Myocyte (in vitro differentiated cells): ENCODE measurements around the gene SCAPER. TPM values are rescaled to one million over a fixed set of nuclear protein-coding genes. Genes with fewer than 3 reads are reported as not detected.
A peak's percentile ranks its signal among the peaks of the same experiment; 100 is the strongest.
"Not testable (repeated sequence)": the region's sequence is repeated elsewhere in the genome, so short reads cannot be mapped to it uniquely, and the experiment has no call there.

ENCODE experiments used
- DNase-seq: peaks from one replicate; pipeline ENCODE4 v3.0.0-alpha.2; 2012; ENCODE audit warnings: low read depth
- total RNA-seq: library from RNA; depleted of rRNA; stranded (reverse); fragments of >200 nt; gene quantifications from 2 replicates; pipeline ENCODE4 v1.2.3, GENCODE V29; 2014

The SCAPER gene
- total RNA-seq, 1 donor from 2014 or later = 22.0 TPM

DNA sequence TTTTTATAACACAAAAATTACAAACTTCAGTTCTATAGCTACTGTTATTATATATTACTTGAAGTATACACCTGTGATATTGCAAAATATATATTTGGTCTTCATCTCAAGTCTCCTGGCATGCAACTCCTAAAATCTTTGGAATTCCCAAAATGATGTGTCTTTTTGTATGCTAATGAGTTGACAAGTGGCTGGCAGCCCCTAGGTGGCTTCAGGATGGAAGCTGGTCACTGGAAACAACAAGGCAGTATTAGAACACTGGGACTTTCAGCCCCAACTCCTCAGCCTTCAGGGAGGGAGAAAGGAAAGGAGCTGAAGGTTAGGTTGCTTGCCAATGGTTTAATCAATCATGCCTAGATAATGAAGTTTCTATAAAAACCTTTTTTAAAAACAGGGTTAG is 112.0 kb downstream of the SCAPER start:
- no peak for DNase-seq

DNA sequence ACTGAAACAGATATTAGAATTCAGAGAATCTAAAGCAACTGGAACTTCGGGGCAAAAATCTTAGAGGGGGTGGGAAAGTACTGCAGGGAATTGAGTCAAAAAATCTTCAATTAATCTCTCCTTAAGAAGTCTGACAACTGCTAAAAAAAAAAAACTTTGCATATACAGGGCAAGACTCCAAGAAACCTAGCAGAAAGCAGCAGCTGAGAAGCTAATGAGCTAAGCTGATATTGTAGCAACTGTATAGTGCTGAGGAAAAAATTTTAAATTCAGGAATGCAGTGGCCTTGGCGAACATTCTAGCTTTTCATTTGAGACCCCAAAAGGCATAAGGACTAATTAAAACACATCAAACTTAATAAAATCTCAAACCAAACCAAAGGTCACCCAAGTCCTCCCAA is 113.6 kb downstream of the SCAPER start:
- peak; percentile 53 for DNase-seq

DNA sequence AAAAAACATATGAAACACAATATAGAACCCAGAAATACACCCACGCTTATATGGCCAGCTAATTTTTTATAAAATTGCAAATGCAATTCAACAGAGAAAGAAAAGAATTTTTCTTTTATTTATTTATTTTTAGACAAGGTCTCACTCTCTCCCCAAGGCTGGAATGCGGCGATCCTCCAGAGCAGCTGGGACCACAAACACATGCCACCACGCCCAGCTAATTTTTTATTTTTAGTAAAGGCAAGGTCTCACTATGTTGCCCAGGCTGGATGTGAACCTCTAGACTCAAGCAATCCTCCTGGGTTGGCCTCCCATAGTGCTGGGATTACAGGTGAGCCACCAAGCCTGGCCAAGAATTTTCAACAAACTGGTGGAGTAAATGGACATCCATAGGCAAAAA is 117.9 kb downstream of the SCAPER start:
- peak; percentile 89 for DNase-seq

DNA sequence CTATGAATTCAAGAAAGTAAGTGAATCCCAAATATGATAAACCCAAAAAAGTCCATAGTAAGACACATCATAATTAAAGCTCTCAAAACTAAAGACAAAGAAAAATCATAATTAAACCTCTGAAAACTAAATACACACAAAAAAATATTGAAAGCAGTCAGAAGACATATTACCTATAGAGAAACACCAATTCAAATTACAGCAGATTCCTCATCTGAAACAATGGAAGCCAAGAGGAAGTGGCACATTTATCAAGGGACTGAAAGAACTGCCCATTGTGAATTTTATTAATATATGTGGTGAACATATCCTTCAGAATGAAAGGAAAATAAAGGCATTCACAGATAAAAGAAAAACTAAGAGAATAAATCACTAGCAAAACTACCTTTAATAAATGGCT is 128.2 kb downstream of the SCAPER start:
- no peak for DNase-seq

DNA sequence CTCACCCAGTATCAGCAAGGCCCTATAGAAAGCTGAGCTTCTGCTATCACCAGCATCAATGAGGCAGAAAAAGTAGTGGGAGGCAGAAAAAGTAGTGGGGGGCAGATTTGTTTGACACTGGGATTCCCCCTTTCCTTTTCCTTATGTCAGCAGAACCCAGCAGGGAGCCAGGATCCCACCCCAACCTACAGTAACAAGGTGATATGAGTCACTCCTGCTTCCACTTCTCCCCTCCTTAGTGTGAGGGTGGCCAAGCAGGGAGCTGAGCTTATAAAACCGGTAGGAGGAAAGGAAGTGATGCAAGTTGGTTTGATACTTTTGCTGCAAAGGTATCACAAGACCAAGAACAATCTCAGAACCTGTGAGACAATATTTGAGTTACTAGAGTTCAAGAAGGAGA is 128.7 kb downstream of the SCAPER start:
- DNase-seq = no peak

DNA sequence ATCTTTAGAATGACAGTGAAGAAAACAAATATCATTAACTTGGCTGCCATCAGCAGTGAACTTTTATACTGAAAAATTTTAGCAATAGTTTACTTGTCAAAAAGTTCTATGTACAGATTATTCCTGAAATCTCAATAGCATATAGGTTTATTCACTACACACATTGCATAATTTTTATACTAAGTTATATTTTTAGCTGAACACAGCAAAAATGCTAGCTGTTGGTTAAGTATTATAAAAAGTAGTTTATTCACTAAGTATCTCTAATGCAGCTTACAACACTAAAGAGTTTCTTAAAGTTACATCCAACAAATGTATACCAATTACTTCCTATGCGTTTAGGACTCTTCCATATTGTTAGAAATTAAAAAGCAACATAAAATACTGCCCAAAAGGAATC is 131.9 kb downstream of the SCAPER start:
- no peak for DNase-seq

DNA sequence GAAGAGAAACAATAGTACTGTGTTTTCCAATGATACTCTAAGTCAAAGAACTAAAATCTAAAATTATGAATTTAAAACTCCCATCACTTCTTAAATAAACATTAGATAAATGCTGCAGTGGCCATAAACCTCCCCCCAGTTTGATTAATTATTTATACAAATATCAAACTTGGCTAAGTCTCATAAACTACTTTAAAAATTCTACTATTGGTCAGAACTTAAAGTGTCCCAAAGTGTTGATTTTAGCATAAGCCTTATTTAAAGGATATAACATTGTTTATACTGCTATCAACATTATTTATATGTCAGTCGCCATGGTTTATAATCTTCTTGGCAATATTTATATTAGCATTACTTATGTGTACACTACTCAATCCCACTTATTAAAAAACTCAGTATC is 132.4 kb downstream of the SCAPER start:
- DNase-seq = no peak

DNA sequence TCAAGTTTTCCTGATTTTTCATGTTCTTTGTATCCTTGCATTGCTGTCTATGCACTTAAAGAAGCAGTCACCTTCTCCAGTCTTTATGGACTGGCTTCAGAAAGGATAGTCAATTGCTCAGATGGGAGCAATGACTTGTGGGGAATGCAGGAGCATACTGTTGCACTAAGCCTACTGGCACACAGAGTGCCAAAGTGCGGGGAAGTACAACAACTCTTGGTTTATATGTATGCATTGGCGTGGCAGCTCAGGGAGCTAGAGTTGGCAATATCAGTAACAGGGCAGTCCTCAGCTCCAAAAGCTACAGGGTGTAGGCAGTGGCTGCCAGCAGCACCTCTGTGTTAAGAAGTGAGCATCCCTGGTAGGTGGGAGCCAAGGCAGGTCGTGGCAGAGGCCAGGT is 141.1 kb downstream of the SCAPER start:
- DNase-seq = no peak

DNA sequence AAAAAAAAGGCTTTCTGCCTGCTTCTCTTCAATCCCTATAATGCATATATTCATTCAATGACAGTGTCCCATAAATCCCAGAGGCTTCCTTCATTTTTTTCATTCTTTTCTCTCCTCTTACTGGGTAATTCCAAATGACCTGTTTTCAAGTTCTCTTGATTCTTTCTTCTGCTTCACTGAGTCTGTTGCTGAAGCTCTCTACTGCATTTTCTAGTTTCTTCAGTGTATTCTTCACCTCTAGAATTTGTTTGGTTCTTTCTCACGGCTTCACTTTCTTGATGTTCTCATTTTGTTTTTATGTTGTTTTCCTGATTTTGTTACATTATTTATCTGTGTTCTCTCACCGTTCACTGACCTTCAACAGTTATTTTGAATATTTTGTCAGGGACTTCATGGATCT is 141.6 kb downstream of the SCAPER start:
- DNase-seq = no peak

DNA sequence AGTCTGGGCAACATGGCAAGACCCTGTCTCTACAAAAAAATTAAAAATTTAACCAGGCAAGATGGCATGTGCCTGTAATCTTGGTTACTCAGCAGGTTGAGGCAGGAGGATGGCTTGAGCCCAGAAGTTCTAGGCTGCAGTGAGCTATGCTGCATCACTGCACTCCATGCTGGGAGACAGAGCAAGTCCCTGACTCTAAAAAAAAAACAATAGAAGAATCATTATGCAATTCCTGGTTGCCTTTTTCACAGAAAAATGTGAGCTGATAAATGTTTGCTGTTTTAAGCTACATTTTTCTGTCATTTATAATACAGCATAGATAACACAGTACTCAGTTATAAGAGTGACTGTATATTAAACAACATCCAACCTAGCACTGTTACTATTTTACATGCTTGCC is 148.8 kb downstream of the SCAPER start:
- DNase-seq = no peak

DNA sequence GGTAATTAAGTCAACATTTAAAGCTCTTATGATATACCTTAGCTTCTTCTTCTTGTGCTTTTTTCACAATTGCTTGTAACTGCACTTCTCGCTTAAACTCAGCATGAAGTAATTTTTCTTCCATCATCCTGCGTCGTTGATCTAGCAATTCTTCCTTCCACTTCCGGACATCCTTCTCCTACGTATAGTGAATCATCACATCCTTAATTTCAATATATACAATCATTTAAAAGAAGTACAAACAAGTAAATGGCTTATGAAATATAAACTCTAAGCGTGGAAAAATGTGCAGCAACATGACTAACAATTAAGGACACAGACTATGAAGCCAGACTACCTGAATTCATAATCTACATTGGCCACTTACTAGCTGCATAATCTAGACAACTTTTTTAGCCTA is 151.4 kb downstream of the SCAPER start:
- no peak for DNase-seq

DNA sequence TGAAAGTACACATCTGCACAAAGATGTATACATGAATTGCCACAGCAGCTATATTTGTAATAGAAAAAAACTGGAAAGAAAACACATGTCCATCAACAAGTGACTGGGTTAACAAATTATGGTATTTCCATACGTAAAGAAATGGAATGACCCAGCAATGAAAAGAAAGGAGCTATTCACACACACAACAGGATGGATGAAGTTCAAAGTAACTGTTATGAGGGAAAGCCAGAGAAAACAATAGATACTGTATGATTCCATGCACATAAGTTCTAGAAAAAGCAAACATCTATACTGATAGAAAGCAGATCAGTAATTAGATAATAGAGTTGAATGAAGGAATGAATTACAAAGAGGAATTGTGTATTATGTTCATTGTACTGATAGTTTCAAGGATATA is 152.0 kb downstream of the SCAPER start:
- DNase-seq = no peak

DNA sequence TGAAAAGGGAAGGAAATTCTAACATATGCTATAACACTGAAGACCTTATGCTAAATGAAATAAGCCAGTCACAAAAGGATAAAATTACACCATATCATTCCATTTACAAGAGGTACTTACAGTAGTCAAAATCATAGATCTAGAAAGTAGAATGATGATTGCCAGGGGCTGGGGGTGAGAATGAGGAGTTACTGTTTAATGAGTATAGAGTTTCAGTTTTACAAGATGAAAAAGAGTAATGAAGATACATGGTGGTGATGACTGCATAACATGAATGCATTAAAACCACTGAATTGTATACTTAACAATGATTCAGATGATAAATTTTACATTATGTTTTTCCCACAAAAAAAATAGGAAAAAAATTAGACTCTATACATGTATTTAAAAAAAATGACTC is 152.6 kb downstream of the SCAPER start:
- DNase-seq = no peak

DNA sequence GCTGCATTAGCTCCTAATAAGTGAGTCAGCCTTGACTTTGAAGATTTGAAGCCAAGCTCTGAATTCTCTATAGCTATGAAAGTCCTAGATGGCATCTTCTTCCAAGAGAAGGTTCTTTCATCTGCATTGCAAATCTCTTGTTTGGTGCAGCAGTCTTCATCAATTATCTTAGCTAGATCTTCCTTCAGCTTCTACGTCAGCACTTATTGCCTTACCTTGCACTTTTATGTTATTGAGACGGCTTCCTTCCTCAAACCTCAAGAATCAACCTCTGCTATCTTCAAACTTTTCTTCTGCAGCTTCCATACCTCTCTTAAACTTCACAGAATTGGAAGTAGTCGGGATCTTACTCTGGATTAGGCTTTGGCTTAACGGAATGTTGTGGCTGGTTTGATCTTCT is 167.6 kb downstream of the SCAPER start:
- DNase-seq = no peak

DNA sequence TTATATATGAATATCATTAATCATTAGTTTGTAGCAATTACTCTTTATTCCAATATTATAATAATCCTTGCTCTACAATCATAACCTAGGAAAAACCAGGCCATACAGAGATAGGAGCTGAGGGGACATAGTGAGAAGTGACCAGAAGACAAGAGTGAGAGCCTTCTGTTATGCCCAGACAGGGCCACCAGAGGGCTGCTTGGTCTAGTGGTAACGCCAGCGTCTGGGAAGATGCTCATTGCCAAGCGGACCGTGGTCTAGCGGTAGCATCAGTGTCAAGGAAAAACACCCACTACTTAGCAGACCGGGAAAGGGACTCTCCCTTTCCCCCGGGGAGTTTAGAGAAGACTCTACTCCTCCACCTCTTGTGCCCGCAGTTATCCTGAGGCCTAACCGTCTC is 172.8 kb downstream of the SCAPER start:
- DNase-seq = peak; percentile 15

DNA sequence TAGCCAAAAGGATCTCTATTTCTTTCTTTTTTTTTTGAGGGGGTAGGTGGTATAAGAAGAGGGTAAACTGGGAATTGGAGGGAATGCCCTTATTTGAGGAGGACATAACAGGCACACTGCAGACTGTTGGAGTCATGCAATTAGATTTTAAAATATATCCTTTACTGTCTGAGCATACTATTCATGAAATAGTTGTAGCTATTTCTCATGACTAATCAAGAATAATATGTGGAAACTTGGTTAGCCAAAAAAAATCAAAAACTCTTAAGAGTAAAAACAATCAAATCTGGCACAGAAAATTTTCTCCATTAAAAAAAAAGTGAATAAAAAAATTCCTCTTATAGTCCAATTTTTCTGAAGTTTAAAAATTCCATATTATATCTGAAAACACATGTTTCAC is 174.9 kb downstream of the SCAPER start:
- DNase-seq = peak; percentile 3

DNA sequence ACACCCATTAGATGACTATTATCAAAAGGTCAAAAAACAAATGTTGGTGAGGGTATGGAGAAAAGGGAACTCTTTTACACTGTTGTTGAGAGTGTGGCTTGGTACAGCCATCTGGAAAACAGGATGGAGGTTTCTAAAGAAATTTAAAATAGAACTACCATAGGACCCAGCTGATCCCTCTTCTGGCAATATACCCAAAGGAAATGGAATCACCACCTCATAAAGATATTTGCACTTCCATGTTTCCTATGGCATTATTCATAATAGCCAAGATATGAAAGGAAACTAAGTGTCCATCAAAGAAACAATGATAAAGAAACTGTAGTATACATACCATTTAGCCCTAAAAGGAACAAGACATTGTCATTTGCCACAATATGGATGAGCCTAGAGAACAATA is 186.3 kb downstream of the SCAPER start:
- no peak for DNase-seq

DNA sequence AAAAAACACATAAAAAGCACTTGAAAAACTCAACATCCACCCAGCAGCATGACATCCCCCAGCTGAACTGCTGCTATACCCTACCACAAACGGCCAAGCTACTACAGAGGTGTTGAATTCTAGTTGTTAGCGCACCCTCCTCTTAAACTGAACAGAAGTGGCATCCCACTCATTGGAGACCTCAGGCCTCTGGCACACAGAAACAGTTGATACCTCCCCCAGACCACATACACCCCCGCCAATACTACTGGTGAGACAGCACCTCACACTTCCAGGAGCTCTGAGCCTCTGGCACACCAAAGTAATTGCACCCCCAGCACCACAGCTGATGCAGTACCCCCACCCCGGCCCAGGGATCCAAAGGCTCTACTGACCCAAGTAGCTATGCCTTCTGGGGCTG is 190.2 kb downstream of the SCAPER start:
- no peak for DNase-seq

DNA sequence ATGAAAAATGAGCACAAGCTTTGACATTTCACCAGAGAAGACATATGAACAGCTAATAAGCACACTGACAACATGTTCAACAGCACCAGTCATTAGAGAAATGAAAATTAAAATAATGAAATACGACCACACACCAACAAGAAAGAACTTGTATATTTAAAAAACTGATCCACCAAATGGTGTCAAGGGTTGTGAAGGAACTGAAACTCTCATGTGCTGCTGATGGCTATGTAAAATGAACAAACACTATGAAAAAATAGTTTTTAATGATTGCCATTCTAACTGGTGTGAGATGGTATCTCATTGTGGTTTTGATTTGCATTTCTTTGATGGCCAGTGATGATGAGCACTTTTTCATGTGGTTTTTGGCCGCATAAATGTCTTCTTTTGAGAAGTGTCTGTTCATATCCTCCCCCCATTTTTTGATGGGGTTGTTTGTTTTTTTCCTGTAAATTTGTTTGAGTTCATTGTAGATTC is 193.8 kb downstream of the SCAPER start:
- no peak for DNase-seq

DNA sequence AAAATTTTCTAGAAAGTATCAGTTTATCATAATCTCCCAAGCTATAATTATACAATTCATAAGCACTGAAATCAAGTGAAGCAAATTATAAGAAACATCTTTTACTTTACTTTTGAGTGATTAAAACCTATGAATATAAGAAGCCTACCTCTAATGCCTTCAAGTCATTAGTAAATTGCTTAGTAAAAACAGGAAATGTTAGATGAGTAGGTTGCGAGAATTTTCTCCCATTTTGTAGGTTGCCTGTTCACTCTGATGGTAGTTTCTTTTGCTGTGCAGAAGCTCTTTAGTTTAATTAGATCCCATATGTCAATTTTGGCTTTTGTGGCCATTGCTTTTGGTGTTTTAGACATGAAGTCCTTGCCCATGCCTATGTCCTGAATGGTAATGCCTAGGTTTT is 201.1 kb downstream of the SCAPER start:
- not testable (repeated sequence) for DNase-seq

DNA sequence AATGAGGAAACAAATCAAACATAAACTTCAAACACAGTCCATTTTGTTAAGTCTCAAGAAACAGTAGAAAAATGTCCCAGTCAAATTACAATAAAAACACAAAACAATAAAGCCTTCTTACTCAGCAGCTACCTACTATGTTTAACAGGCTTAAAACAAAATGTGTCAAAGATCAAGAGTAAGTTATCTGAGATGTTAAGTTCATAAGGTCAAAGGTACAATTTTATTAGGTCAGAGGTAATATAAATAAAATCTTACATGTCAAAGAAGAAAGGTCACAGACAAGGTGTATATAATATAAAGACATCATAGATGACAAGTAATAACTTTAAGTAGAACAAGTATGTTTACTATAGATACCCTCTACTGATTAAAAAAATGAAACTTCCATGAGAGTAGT is 208.3 kb downstream of the SCAPER start:
- DNase-seq = no peak

DNA sequence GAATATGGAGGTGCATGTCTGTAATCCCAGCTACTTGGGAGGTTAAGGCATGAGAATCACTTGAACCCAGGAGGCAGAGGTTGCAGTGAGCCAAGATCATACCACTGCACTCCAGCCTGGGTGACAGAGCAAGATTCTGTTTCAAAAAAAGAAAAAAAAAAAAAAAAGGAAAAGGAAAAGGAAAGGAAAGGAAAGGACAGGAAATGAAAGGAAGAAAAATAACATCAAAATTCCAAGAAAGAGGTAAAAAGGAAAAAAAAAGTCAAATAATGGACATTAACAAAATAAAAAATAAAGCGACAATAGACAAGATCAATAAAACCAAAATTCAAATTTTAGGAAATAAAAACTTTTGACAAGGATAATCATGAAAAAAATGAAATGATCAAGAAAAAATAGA is 212.6 kb downstream of the SCAPER start:
- DNase-seq = not testable (repeated sequence)

DNA sequence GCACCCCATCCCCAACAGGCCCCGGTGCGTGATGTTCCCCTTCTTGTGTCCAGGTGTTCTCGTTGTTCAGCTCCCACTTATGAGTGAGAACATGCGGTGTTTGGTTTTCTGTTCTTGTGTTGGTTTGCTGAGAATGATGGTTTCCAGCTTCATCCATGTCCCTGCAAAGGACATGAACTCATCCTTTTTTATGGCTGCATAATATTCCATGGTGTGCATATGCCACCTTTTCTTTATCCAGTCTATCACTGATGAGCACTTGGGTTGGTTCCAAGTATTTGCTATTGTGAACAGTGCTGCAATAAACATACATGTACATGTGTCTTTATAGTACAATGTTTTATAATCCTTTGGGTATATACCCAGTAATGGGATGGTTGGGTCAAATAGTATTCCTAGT is 217.5 kb downstream of the SCAPER start:
- DNase-seq = not testable (repeated sequence)

DNA sequence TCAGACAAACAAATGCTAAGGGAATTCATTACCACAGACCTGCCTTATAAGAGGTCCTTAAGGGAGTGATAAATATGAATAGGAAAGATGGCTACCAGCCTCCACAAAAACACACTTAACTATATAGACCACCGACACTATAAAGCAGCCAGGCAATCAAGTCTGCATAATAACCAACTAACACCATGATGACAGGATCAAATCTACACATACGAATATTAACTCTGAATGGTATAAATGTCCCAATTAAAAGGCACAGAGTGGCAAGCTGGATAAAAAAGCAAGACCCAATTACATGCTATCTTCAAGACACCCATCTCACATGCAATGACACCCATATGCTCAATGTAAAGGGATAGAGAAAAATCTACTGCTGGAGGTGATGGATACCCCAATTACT is 221.1 kb downstream of the SCAPER start:
- no peak for DNase-seq
